ENCODE results near the gene CORO2A. TPM values are rescaled to one million over a fixed set of nuclear protein-coding genes. Genes with fewer than 3 reads are reported as not detected.

Gene CORO2A
- total and polyA plus RNA-seq, 2 donors (not counting 3 experiments of a cell fraction or from before 2014, with no cell fraction given), result 0.35 to 0.53 TPM

- dilution Hi-C loops (cut with MboI; ENCODE audit: extremely low pct_ligation_motif_present, low sequenced_read_pairs) (no loop called here), intact Hi-C loops (cut with micrococcal nuclease) (no loop called here)
- no peak overlapping the region for H3K9ac ChIP-seq (replicated peaks; ENCODE audit: extremely low read depth, insufficient read depth, low read length)
- H3K36me3 ChIP-seq (ENCODE audit: control insufficient read depth in 2 of 2, extremely low read depth in 1 of 2, insufficient read depth in 2 of 2, low read length in 2 of 2), result no peaks in the 10 kb centered on the region
- H3K4me2 ChIP-seq (ENCODE audit: insufficient read depth, low read length), result no peak overlapping the region
- no peaks in the 10 kb centered on the region for H3K79me2 ChIP-seq (ENCODE audit: control insufficient read depth, insufficient read depth, low read length)
- no peaks in the 10 kb centered on the region for H4K20me1 ChIP-seq (replicated peaks; ENCODE audit: control insufficient read depth, extremely low read depth, insufficient read depth, low read length)
- no peak overlapping the region for H2AFZ ChIP-seq (ENCODE audit: low read depth, low read length)
- no peaks in the 10 kb centered on the region for H3K4me1 ChIP-seq (ENCODE audit: control insufficient read depth, extremely low read depth, insufficient read depth, low read length)
- TF ChIP-seq MAX (IDR thresholded peaks at IDR 0.05; ENCODE audit: insufficient read depth, insufficient read length) (no peak), JUN (IDR thresholded peaks at IDR 0.05; ENCODE audit: borderline replicate concordance, insufficient read depth, insufficient read length, low read depth) (no peak), POLR2AphosphoS5 (IDR thresholded peaks at IDR 0.05; ENCODE audit: insufficient read depth, low read depth, low read length) (no peak), FOS (IDR thresholded peaks at IDR 0.05; ENCODE audit: borderline replicate concordance, insufficient read depth, low read length) (no peak), EZH2 (IDR thresholded peaks at IDR 0.05; ENCODE audit: borderline replicate concordance, low read depth, low read length, severe bottlenecking) (no peak), POLR2A (IDR thresholded peaks at IDR 0.05; ENCODE audit: low read depth, low read length) (no peak), GATA2 (IDR thresholded peaks at IDR 0.05; ENCODE audit: insufficient read depth, insufficient read length, low read depth, low read length) (no peak)
- TF ChIP-seq, protein P1, sequence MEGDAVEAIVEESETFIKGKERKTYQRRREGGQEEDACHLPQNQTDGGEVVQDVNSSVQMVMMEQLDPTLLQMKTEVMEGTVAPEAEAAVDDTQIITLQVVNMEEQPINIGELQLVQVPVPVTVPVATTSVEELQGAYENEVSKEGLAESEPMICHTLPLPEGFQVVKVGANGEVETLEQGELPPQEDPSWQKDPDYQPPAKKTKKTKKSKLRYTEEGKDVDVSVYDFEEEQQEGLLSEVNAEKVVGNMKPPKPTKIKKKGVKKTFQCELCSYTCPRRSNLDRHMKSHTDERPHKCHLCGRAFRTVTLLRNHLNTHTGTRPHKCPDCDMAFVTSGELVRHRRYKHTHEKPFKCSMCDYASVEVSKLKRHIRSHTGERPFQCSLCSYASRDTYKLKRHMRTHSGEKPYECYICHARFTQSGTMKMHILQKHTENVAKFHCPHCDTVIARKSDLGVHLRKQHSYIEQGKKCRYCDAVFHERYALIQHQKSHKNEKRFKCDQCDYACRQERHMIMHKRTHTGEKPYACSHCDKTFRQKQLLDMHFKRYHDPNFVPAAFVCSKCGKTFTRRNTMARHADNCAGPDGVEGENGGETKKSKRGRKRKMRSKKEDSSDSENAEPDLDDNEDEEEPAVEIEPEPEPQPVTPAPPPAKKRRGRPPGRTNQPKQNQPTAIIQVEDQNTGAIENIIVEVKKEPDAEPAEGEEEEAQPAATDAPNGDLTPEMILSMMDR (IDR thresholded peaks at IDR 0.05; ENCODE audit: extremely low read depth in 1 of 2, insufficient read depth in 1 of 2, low read depth in 1 of 2, low read length in 2 of 2), result no peak
- H3K9me1 ChIP-seq (replicated peaks; ENCODE audit: control insufficient read depth, extremely low read depth, insufficient read depth, low read length), result no peaks in the 10 kb centered on the region
- POLR2A ChIA-PET, result no interaction called here
- BruUV-seq (replicated peaks), result no TSS peak
- no peak overlapping the region for H3K27ac ChIP-seq (ENCODE audit: insufficient read depth, low read depth, low read length)
- no peaks in the 10 kb centered on the region for H3K9me3 ChIP-seq (replicated peaks; ENCODE audit: control insufficient read depth, insufficient read depth, low read length)
- DNase-seq (ENCODE audit: low read depth, low spot score) (no peak), FAIRE-seq (no peak)
- H3K4me3 ChIP-seq (replicated peaks in 1 of 3; ENCODE audit: insufficient read depth in 1 of 3, low read depth in 1 of 3, low read length in 3 of 3), result no peak overlapping the region
- no peaks in the 10 kb centered on the region for H3K27me3 ChIP-seq (ENCODE audit: control insufficient read depth in 2 of 2, insufficient read depth in 2 of 2, low read length in 2 of 2)
- CTCF ChIA-PET, result interaction anchor here (1.3 to 1.7 kb wide), 2 partner anchors 12 to 25 kb away, joined by 3 read pairs; no protein-coding TSS in a partner anchor
Measured at GRCh38 chr9:98229620-98230019, 37.2 kb upstream of the CORO2A start.
